Body of pancreas (tissue), 4 donors: ENCODE results near the gene TNS4.

Source experiments
- CTCF ChIP-seq, 7 experiments: fragments of 450-650 bp in 4 of 7; fragments of 200-600 bp in 3 of 7; sonication (generic) in 3 of 7; IDR thresholded peaks; one replicate each; pipeline ENCODE4 v1.5.1; 2016 to 2019; ENCODE audit warnings: antibody characterized with exemption in 7 of 7
- POLR2A ChIP-seq, 3 donors: fragments of 450-650 bp; IDR thresholded peaks; one replicate each; pipeline ENCODE4 v1.6.1; 2016; ENCODE audit warnings: antibody characterized with exemption in 3 of 3, mild to moderate bottlenecking in 2 of 3

GRCh38 chr17:40528692-40529417 lies 27.4 kb upstream of the TNS4 start:
- no peak for TF ChIP-seq CTCF (IDR thresholded peaks at IDR 0.05)
- TF ChIP-seq POLR2A (IDR thresholded peaks at IDR 0.05): no peak
